ENCODE data around the gene PRM2. TPM values are rescaled to one million over a fixed set of nuclear protein-coding genes. Genes with fewer than 3 reads are reported as not detected.

The PRM2 gene
- total and polyA plus RNA-seq, 2 experiments from 2014 or later = not detected

GRCh38 chr16:11323551-11324336, 47.5 kb upstream of the PRM2 start:
- H3K27ac ChIP-seq (ENCODE audit: low read depth) = no peak overlapping the region
- peaks cover 23% of the 10 kb centered on the region for H3K36me3 Mint-ChIP-seq (ENCODE audit: low read depth)
- H3K27me3 ChIP-seq (ENCODE audit: insufficient read depth) = no peaks in the 10 kb centered on the region
- peaks cover 33% of the 10 kb centered on the region for H3K4me1 Mint-ChIP-seq
- H3K27me3 Mint-ChIP-seq (ENCODE audit: insufficient read depth, low read depth, poor library complexity) = peaks cover 27% of the 10 kb centered on the region
- H3F3A ChIP-seq (replicated peaks; ENCODE audit: low read depth) = peaks cover 22% of the 10 kb centered on the region
- no peak for TF ChIP-seq EZH2phosphoT487 (IDR thresholded peaks at IDR 0.05; ENCODE audit: unreplicated experiment)
- TF ChIP-seq, protein P1, sequence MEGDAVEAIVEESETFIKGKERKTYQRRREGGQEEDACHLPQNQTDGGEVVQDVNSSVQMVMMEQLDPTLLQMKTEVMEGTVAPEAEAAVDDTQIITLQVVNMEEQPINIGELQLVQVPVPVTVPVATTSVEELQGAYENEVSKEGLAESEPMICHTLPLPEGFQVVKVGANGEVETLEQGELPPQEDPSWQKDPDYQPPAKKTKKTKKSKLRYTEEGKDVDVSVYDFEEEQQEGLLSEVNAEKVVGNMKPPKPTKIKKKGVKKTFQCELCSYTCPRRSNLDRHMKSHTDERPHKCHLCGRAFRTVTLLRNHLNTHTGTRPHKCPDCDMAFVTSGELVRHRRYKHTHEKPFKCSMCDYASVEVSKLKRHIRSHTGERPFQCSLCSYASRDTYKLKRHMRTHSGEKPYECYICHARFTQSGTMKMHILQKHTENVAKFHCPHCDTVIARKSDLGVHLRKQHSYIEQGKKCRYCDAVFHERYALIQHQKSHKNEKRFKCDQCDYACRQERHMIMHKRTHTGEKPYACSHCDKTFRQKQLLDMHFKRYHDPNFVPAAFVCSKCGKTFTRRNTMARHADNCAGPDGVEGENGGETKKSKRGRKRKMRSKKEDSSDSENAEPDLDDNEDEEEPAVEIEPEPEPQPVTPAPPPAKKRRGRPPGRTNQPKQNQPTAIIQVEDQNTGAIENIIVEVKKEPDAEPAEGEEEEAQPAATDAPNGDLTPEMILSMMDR (conservative IDR thresholded peaks at IDR 0.05; ENCODE audit: low read depth in 2 of 2) = no peak
- TF ChIP-seq STAT1 (IDR thresholded peaks at IDR 0.05; ENCODE audit: unreplicated experiment) = no peak
- TF ChIP-seq, protein P2, sequence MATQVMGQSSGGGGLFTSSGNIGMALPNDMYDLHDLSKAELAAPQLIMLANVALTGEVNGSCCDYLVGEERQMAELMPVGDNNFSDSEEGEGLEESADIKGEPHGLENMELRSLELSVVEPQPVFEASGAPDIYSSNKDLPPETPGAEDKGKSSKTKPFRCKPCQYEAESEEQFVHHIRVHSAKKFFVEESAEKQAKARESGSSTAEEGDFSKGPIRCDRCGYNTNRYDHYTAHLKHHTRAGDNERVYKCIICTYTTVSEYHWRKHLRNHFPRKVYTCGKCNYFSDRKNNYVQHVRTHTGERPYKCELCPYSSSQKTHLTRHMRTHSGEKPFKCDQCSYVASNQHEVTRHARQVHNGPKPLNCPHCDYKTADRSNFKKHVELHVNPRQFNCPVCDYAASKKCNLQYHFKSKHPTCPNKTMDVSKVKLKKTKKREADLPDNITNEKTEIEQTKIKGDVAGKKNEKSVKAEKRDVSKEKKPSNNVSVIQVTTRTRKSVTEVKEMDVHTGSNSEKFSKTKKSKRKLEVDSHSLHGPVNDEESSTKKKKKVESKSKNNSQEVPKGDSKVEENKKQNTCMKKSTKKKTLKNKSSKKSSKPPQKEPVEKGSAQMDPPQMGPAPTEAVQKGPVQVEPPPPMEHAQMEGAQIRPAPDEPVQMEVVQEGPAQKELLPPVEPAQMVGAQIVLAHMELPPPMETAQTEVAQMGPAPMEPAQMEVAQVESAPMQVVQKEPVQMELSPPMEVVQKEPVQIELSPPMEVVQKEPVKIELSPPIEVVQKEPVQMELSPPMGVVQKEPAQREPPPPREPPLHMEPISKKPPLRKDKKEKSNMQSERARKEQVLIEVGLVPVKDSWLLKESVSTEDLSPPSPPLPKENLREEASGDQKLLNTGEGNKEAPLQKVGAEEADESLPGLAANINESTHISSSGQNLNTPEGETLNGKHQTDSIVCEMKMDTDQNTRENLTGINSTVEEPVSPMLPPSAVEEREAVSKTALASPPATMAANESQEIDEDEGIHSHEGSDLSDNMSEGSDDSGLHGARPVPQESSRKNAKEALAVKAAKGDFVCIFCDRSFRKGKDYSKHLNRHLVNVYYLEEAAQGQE (IDR thresholded peaks at IDR 0.05; ENCODE audit: unreplicated experiment) = no peak
- no peak for TF ChIP-seq ZNF114 (CRISPR knock-in tag; IDR thresholded peaks at IDR 0.05)
- no peak for TF ChIP-seq NANOG (IDR thresholded peaks at IDR 0.05; ENCODE audit: borderline replicate concordance)
- no peak for TF ChIP-seq ZNF331 (CRISPR knock-in tag; IDR thresholded peaks at IDR 0.05; ENCODE audit: low read depth)
- no peak for TF ChIP-seq CREB1 (CRISPR knock-in tag; IDR thresholded peaks at IDR 0.05; ENCODE audit: low read depth)
- TF ChIP-seq, protein P3, sequence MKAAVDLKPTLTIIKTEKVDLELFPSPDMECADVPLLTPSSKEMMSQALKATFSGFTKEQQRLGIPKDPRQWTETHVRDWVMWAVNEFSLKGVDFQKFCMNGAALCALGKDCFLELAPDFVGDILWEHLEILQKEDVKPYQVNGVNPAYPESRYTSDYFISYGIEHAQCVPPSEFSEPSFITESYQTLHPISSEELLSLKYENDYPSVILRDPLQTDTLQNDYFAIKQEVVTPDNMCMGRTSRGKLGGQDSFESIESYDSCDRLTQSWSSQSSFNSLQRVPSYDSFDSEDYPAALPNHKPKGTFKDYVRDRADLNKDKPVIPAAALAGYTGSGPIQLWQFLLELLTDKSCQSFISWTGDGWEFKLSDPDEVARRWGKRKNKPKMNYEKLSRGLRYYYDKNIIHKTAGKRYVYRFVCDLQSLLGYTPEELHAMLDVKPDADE (IDR thresholded peaks at IDR 0.05) = no peak
- no peak for TF ChIP-seq JUNB (IDR thresholded peaks at IDR 0.05; ENCODE audit: unreplicated experiment)
- TF ChIP-seq EZH2 (IDR thresholded peaks at IDR 0.05; ENCODE audit: low read depth, unreplicated experiment) = no peak
- TF ChIP-seq POLR2AphosphoS5 (IDR thresholded peaks at IDR 0.05; ENCODE audit: low read depth) = no peak
- TF ChIP-seq, protein P4, sequence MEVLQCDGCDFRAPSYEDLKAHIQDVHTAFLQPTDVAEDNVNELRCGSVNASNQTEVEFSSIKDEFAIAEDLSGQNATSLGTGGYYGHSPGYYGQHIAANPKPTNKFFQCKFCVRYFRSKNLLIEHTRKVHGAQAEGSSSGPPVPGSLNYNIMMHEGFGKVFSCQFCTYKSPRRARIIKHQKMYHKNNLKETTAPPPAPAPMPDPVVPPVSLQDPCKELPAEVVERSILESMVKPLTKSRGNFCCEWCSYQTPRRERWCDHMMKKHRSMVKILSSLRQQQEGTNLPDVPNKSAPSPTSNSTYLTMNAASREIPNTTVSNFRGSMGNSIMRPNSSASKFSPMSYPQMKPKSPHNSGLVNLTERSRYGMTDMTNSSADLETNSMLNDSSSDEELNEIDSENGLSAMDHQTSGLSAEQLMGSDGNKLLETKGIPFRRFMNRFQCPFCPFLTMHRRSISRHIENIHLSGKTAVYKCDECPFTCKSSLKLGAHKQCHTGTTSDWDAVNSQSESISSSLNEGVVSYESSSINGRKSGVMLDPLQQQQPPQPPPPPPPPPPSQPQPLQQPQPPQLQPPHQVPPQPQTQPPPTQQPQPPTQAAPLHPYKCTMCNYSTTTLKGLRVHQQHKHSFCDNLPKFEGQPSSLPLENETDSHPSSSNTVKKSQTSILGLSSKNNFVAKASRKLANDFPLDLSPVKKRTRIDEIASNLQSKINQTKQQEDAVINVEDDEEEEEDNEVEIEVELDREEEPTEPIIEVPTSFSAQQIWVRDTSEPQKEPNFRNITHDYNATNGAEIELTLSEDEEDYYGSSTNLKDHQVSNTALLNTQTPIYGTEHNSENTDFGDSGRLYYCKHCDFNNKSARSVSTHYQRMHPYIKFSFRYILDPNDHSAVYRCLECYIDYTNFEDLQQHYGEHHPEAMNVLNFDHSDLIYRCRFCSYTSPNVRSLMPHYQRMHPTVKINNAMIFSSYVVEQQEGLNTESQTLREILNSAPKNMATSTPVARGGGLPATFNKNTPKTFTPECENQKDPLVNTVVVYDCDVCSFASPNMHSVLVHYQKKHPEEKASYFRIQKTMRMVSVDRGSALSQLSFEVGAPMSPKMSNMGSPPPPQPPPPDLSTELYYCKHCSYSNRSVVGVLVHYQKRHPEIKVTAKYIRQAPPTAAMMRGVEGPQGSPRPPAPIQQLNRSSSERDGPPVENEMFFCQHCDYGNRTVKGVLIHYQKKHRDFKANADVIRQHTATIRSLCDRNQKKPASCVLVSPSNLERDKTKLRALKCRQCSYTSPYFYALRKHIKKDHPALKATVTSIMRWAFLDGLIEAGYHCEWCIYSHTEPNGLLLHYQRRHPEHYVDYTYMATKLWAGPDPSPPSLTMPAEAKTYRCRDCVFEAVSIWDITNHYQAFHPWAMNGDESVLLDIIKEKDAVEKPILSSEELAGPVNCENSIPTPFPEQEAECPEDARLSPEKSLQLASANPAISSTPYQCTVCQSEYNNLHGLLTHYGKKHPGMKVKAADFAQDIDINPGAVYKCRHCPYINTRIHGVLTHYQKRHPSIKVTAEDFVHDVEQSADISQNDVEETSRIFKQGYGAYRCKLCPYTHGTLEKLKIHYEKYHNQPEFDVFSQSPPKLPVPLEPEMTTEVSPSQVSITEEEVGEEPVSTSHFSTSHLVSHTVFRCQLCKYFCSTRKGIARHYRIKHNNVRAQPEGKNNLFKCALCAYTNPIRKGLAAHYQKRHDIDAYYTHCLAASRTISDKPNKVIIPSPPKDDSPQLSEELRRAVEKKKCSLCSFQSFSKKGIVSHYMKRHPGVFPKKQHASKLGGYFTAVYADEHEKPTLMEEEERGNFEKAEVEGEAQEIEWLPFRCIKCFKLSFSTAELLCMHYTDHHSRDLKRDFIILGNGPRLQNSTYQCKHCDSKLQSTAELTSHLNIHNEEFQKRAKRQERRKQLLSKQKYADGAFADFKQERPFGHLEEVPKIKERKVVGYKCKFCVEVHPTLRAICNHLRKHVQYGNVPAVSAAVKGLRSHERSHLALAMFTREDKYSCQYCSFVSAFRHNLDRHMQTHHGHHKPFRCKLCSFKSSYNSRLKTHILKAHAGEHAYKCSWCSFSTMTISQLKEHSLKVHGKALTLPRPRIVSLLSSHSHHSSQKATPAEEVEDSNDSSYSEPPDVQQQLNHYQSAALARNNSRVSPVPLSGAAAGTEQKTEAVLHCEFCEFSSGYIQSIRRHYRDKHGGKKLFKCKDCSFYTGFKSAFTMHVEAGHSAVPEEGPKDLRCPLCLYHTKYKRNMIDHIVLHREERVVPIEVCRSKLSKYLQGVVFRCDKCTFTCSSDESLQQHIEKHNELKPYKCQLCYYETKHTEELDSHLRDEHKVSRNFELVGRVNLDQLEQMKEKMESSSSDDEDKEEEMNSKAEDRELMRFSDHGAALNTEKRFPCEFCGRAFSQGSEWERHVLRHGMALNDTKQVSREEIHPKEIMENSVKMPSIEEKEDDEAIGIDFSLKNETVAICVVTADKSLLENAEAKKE (CRISPR knock-in tag; IDR thresholded peaks at IDR 0.05) = no peak
- no peak overlapping the region for H3K27ac Mint-ChIP-seq
- no peaks in the 10 kb centered on the region for H3K36me3 ChIP-seq (ENCODE audit: insufficient read depth)
- no peak for ATAC-seq
- no peak overlapping the region for H2AFZ ChIP-seq
- no peak for DNase-seq (ENCODE audit: low spot score)
- no peak overlapping the region for H3K4me2 ChIP-seq
- H4K20me1 ChIP-seq (replicated peaks; ENCODE audit: insufficient read depth) = no peaks in the 10 kb centered on the region
- no peak overlapping the region for H3K4me3 ChIP-seq
- H3K9me2 ChIP-seq (ENCODE audit: insufficient read depth) = no peaks in the 10 kb centered on the region
- 0 out of 2 replicates have a peak, but pooled peaks cover 1% of the 10 kb centered on the region for H3K79me2 ChIP-seq (replicated peaks; ENCODE audit: insufficient read depth)
- H3K4me1 ChIP-seq (ENCODE audit: insufficient read depth) = peaks cover 12% of the 10 kb centered on the region
- H3K4me3 Mint-ChIP-seq = no peak overlapping the region
- no peaks in the 10 kb centered on the region for H3K9me3 Mint-ChIP-seq
